Dedifferentiated amniotic fluid mesenchymal stem cell (primary cell): ENCODE results near the gene ZNF714.
"Not testable (repeated sequence)": the region's sequence is repeated elsewhere in the genome, so short reads cannot be mapped to it uniquely, and the experiment has no call there.

ENCODE experiments used
- DNase-seq: peaks from one replicate; pipeline ENCODE4 v3.0.0-alpha.2; 2016; ENCODE audit errors: extremely low spot score

ZNF714 gene

DNA sequence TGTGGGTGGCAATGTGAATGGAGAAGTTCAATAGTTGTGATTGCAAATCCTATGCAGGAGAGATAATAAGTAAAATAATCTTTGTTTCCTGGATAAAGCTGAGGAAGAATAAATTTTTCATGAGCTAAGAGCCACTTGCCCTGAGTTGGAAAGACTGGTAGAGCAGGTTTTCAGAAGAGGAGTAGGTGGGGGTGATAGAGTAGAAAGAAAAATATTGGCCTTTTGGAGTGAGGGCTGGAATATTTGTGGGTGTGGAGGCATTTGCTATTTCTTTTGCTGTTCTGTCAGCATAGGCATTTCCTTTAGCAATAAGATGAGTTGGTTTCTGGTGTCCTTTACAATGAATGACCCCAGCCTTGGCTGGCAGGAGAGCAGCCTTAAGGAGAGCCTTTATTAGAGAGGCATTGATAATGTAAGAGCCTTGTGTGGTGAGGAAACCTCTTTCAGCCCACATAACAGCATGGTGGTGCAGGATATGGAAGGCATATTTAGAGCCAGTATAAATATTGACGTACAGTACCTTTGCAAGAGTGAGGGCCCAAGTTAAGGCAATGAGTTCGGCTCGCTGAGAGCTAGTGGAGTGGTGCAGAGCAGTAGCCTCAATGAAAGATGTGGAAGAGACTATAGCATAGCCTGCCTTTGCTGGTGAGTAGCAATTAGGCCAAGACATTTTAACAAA lies 48.2 kb downstream of the ZNF714 start:
- no peak for DNase-seq

DNA sequence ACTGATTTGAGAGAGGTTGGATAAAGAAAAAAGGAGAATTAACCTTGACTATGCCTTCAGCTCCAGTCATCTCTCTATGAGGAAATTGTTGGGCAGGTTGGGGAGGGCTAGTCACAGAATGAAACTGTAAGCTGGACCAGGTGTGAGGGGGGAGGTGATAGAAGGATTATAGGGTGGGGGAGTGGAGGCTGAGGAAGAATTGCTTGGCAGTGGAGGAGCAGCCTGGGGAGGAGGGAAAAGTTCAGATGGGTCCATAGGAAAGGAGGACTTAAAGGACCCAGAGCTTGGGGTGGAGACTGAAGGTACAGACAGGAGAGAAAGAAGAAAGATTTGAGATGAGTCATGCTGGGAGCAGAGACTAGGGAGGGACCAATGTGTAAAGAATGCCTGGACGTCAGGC lies 51.6 kb downstream of the ZNF714 start:
- no peak for DNase-seq

DNA sequence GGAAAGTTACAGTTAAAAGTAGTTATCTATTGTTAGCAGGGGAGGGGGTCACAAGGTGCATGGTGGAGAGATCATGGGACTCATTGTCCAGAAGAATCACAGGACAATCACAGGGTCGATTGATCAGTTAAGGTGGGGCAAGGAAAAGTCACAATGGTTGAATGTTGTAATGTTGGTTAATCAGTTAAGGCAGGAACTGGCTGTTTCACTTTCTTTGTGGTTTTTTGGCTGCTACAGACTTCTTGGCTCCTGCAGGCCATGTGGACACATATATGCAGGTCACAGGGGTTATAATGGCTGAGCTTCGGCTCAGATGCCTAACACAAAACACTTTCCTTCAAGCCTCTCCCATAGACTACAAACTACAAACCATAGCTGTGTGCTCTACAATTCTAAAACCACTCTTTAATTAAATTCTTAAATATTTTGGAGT lies 52.9 kb downstream of the ZNF714 start:
- DNase-seq = no peak

DNA sequence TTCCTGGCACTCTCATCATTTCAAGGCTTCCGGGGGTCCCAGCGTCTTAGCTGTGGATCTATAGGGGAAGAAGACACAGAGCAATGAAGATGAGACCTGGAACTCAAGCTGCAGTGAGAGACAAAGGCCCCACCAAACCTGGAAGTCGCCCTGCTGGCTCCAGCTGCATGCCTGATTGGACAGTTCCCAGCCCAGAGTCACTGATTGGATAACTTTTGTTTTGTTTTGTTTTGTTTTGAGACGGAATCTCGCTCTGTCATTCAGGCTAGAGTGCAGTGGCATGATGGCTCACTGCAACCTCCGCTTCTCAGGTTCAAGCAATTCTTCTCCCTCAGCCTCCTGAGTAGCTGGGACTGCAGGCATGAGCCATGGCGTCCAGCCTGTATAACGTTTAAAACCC lies 53.4 kb downstream of the ZNF714 start:
- DNase-seq = no peak

DNA sequence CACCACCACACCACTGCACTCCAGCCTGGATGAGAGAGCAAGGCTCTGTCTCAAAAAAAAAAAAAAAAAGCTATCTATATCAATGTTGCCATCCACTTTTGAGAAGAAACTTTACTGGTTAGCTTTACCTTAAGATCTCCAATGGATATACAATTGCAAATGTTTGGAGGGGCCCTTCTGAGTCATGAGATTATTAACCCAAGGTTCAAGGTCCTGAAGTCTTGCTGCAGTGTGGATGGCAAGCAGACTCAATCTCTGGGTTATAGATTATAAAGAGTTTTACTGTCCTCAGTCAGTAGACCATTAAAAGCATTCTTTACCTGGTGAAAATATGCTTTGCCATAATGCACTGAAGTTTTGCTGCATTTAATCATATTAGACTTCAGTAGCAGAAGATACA lies 56.1 kb downstream of the ZNF714 start:
- no peak for DNase-seq

DNA sequence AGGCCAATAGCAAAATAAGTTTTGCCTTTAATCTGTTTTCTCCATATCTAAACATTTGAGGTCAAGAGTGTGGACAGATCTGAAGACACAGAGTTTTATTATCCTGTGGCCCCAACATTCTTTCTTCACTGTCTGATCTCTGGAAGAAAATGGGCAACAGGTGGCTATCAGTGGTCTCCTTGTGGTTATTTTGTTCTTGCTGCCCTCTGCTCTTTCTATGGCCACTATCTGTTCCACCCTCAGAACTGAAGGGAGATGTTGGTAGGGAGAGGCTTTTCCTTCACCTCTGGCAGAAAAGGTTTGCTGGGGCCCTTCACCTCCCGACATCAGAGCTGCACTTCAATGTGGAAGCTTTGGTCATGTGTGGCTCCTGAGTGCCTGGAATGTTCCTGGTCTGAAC lies 59.0 kb downstream of the ZNF714 start:
- not testable (repeated sequence) for DNase-seq

DNA sequence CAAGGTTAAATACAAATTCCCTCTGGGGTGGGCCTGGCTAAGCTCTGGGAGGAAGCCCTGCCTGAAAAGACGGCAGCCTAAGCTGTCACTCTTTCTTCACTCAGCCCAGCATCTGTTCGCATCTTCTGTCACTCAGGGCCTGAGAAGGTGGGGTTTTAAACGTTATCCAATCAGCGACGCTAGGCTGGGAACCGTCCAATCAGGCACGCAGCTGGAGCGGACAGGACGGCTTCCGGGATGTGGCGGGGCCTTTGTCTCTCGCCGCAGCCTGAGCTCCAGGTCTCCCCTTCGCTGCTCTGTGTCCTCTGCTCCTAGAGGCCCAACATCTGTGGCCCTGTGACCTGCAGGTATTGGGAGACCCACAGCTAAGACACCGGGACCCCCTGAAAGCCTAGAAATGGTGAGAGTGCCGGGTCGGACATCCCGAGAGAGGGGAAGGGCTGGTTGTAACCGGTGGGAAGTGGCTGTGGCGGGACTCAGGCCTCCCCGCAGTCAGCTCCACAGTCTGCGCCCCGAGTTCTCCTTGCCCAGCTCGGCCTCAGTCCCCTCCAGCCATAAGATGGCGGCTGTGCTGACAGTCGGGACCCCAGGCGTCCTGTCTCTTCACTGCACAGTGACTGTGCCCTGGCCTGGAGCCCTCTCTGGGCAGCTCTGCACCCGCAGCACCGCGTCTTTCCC lies 59.9 kb downstream of the ZNF714 start, which contains the start of gene ZNF431:
Gene ZNF431, plus strand, starts transcription at position 254 of the 678 bp plus-strand sequence. Its CDS starts 144 bp downstream, at position 398.
- peak; percentile 97 for DNase-seq

DNA sequence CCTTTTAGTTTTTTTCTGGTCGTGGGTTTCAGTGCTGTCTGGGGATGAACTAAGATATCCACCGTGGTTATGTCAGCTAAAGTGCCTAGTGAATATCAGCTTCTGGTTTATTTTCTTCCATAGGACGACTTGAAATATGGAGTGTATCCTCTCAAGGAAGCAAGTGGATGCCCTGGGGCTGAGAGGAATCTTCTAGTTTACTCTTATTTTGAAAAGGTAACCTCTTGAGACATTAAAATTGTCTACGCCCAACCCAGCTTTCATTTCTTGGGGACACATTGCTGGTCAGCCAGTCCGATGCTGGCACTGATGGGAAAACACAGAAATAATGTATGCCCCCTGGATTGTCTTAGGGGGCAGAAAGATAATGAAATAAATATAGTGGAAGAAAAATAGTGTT lies 61.4 kb downstream of the ZNF714 start:
- no peak for DNase-seq

DNA sequence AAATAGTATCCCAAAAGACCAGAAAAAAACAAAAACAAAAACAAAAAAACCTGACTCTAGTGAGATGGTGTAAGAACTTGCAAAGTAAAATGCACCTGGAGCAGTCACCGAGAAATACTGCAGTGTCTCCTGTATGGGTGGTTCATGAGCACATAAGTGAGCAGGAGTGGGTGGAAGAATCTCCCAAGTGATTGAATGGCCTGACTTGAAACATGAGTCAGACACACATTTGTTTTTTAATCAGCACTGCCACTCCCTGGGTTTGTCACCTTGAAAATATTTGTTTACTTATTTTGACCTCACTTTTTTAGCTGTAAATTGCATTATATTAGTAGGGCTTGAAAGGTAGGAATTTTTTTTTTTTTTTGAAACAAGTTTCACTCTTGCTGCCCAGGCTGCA lies 61.9 kb downstream of the ZNF714 start:
- no peak for DNase-seq

DNA sequence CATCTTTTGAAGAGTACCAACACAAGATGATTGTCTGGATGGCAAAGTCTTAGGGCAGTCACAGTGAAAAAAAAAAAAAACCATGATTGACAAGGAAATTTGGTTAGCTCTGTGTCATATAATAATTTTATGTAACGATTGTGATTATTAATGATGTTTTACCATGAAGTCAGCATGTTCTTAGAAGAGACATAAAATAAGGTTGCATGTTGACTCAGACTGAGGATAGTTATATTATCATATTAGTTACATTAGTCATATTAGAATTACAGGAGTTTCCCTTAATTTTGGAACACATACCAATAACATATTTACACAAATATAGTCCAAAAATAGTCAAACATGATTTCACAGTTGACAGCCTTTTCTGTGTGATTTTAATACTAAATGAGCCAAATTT lies 65.5 kb downstream of the ZNF714 start:
- no peak for DNase-seq

DNA sequence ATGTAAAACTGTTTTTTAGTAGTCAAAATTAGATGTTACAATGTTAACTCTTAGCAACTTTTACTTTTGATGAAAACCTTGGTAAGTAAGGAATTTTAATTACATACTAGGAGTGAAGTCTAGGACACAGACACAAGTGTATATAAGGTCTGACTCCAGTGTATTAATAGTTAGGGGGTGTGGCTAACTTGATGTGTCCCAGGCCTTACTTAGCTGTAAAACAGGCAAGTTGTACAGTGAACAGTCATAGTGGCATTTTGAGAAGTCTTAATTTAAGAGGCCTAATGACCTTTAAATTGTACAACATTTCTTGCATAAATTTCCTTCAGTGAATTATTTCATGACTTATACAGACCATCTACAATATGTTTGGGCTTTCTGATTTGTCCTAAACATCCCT lies 66.7 kb downstream of the ZNF714 start:
- DNase-seq = no peak

DNA sequence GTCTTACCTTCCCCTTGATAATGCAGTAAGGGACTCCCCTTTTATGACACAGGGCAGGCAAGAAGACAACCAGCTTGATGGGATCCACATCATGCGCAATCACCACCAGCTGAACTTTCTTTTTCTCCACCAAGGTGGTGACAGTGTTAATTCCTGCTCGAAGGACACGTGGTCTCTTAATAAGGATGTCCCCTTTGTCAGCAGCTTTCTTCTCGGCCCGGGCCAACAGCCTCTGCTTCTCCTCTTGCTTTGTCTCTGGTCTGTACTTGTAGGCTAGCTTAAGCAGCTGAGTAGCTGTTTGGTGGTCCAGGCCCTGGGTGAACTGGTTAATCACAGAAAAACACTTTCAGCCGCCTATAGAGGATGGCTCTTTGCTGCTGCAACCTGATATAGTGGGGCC lies 67.9 kb downstream of the ZNF714 start:
- DNase-seq = no peak

DNA sequence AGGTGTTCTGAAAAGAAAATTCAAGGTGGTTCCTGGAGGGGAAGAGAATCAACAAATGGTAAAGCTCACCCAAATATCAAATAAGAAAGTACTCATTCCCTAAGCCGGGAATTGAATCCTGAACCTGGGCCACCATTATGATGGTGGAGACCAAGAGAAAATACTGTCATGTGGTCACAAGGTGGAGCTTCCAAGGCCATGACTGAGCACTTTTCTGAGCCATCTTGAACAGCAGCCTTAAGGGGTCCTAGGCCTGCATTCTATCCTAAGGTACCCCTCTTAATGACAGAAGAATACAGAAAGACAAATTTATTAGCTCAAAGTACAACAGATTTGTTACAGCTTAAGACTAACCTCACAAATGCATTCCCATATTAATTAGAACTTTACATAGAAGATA lies 69.5 kb downstream of the ZNF714 start:
- DNase-seq = no peak

DNA sequence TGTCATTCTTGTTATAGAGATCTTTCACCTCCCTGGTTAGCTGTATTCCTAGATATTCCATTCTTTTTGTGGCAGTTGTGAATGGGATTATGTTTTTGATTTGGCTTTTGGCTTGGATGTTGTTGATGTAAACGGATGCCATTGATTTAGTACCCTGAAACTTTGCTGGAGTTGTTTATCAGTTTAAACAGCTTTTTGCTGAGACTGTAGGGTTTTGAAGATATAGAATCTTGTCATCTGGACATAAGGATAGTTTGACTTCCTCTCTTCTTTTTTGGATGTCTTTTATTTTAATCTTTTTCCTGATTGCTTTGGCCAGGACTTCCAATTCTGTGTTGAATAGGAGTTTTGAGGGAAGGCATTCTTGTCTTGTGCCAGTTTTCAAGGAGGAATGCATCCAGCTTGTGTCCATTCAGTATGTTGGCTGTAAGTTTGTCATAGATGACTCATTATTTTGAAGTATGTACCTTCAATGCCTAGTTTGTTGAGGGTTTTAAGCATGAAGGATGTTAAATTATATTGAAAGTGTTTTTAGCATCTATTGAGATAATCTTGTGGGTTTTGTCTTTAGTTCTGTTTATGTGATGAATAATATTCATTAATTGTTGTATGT lies 76.6 kb downstream of the ZNF714 start:
- peak; percentile 58 for DNase-seq

DNA sequence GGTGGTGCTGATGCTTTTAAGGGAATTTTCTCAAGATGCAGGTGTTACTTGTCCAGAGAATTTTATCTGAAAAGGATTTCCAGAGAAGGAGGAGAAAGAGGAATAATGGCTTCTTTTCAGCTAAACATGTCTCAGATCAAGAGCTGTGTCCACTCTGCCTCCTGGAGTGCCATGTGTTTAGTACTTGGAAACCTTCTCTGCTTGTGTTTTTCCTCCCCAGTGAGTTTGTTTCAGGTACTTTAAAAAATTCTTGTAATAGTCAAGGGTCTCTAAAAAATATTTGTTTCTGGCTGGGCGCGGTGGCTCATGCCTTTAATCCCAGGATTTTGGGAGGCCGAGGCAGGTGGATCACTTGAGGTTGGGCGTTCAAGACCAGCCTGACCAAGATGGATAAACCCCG lies 82.5 kb downstream of the ZNF714 start:
- no peak for DNase-seq

DNA sequence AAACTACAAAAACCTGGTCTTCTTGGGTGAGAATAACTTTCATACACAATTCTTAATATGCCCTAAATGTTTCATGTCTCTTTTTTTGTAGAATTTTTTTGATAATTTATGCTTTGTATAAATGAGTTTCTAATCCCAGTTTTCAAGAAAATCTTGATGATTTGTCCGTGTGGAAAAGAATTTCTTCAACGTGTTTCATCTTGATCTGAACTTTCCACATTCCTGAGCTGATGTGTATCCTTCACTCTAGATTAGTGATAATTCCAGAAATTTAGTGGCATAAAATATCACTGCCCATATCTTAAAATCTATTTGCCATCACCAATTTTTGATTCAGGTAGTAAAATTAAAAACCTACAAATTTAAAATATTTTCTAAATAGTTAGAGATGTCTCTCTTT lies 84.4 kb downstream of the ZNF714 start:
- no peak for DNase-seq
